HepG2 (cell line): ENCODE measurements around the gene OSBP. TPM values are rescaled to one million over a fixed set of nuclear protein-coding genes. Genes with fewer than 3 reads are reported as not detected.

Source experiments
- ATF3 ChIP-seq: sonication (generic); formaldehyde crosslinking; IDR thresholded peaks from 2 replicates; pipeline ENCODE4 v1.4.0; 2020; ENCODE audit warnings: missing genetic modification reagents
- DZIP1 ChIP-seq: sonication (generic); formaldehyde crosslinking; IDR thresholded peaks from 2 replicates; pipeline ENCODE4 v1.5.0; 2020; ENCODE audit warnings: mild to moderate bottlenecking, missing genetic modification reagents
- EEA1 ChIP-seq: sonication (generic); formaldehyde crosslinking; IDR thresholded peaks from 2 replicates; pipeline ENCODE4 v1.5.1; 2020; ENCODE audit warnings: mild to moderate bottlenecking, missing genetic modification reagents, borderline replicate concordance
- FOXK2 ChIP-seq: fragments of 450-650 bp; IDR thresholded peaks from 2 replicates; pipeline ENCODE4 v1.6.1; 2016
- HNRNPLL ChIP-seq: fragments of 200-400 bp; formaldehyde crosslinking; IDR thresholded peaks from 2 replicates; pipeline ENCODE4 v1.6.1; 2017; ENCODE audit warnings: mild to moderate bottlenecking, low read depth, low read length; ENCODE audit not compliant: poor library complexity, severe bottlenecking
- KDM5A ChIP-seq: fragments of 200-600 bp; sonication (generic); IDR thresholded peaks from 2 replicates; pipeline ENCODE4 v1.7.0; 2018; ENCODE audit warnings: antibody characterized with exemption, mild to moderate bottlenecking, low read length, borderline replicate concordance
- LRRFIP1 ChIP-seq: sonication (generic); formaldehyde crosslinking; conservative IDR thresholded peaks from 2 replicates; pipeline ENCODE4 v1.4.0; 2020; ENCODE audit warnings: missing genetic modification reagents
- PAF1 ChIP-seq: IDR thresholded peaks from 2 replicates; pipeline ENCODE4 v1.6.1; 2016; ENCODE audit warnings: missing genetic modification reagents, missing compliant biosample characterization
- RFX1 ChIP-seq: fragments of 450-650 bp; IDR thresholded peaks from 2 replicates; pipeline ENCODE4 v1.6.1; 2017
- YY1 ChIP-seq: IDR thresholded peaks from 2 replicates; pipeline ENCODE4 v1.6.1; 2011; ENCODE audit warnings: low read length, low read depth, moderate library complexity, mild to moderate bottlenecking; ENCODE audit not compliant: insufficient read depth, insufficient replicate concordance
- ZBTB25 ChIP-seq: IDR thresholded peaks from 2 replicates; pipeline ENCODE4 v1.6.1; 2018; ENCODE audit warnings: missing genetic modification reagents
- ZNF616 ChIP-seq: sonication (generic); formaldehyde crosslinking; IDR thresholded peaks from 2 replicates; pipeline ENCODE4 v1.5.0; 2020; ENCODE audit warnings: low read depth, mild to moderate bottlenecking, missing genetic modification reagents
- ZNF83 ChIP-seq: sonication (generic); formaldehyde crosslinking; IDR thresholded peaks from 2 replicates; pipeline ENCODE4 v1.4.0; 2020; ENCODE audit warnings: missing genetic modification reagents, mild to moderate bottlenecking, borderline replicate concordance
- polyA plus RNA-seq, 8 experiments: library from polyadenylated mRNA; depleted of rRNA in 3 of 8; stranded (reverse) in 7 of 8; unstranded in 1 of 8; fragments of >200 nt; fragmentation: Illumina TruSeq in 4 of 8; extraction: Trizol in 4 of 8; gene quantifications; 2 replicates each; pipeline versions ENCODE4 v1.2.1 to v1.2.3, GENCODE V29; 2011 to 2016; ENCODE audit warnings: low read depth in 4 of 8, missing spikeins in 1 of 8, mixed read lengths in 1 of 8; ENCODE audit not compliant: insufficient read depth in 1 of 8
- total RNA-seq, 5 experiments: library from RNA; depleted of rRNA; stranded (reverse); fragments of >200 nt; fragmentation: Illumina TruSeq; extraction: Trizol; gene quantifications; 2 replicates each; pipeline ENCODE4 v1.2.3, GENCODE V29; 2016; ENCODE audit warnings: low read depth in 1 of 5
- TF ChIP-seq, protein P1 (sequence below): IDR thresholded peaks from 2 replicates; pipeline ENCODE4 v1.6.1; 2012; ENCODE audit warnings: low read depth, low read length, improper control_type of control experiment
- TF ChIP-seq, protein P2 (sequence below): sonication (generic); formaldehyde crosslinking; conservative IDR thresholded peaks from 2 replicates; pipeline ENCODE4 v1.4.0; 2020; ENCODE audit warnings: mild to moderate bottlenecking, missing genetic modification reagents, moderate library complexity

OSBP gene
- total and polyA plus RNA-seq, 2 of the 13 experiments (the other 11 are each of a cell fraction or from before 2014, with no cell fraction given): 12.1 to 13.5 TPM

- TF ChIP-seq EEA1 (CRISPR knock-in tag): no peak
- TF ChIP-seq RFX1: no peak
- TF ChIP-seq HNRNPLL: peak; percentile 81
- TF ChIP-seq LRRFIP1 (CRISPR knock-in tag): no peak
- TF ChIP-seq, protein P1, sequence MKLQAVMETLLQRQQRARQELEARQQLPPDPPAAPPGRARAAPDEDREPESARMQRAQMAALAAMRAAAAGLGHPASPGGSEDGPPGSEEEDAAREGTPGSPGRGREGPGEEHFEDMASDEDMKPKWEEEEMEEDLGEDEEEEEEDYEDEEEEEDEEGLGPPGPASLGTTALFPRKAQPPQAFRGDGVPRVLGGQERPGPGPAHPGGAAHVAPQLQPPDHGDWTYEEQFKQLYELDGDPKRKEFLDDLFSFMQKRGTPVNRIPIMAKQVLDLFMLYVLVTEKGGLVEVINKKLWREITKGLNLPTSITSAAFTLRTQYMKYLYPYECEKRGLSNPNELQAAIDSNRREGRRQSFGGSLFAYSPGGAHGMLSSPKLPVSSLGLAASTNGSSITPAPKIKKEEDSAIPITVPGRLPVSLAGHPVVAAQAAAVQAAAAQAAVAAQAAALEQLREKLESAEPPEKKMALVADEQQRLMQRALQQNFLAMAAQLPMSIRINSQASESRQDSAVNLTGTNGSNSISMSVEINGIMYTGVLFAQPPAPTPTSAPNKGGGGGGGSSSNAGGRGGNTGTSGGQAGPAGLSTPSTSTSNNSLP: no peak
- no peak; the same call in 1 of the 2 replicates for TF ChIP-seq ZNF616 (CRISPR knock-in tag)
- TF ChIP-seq, protein P2, sequence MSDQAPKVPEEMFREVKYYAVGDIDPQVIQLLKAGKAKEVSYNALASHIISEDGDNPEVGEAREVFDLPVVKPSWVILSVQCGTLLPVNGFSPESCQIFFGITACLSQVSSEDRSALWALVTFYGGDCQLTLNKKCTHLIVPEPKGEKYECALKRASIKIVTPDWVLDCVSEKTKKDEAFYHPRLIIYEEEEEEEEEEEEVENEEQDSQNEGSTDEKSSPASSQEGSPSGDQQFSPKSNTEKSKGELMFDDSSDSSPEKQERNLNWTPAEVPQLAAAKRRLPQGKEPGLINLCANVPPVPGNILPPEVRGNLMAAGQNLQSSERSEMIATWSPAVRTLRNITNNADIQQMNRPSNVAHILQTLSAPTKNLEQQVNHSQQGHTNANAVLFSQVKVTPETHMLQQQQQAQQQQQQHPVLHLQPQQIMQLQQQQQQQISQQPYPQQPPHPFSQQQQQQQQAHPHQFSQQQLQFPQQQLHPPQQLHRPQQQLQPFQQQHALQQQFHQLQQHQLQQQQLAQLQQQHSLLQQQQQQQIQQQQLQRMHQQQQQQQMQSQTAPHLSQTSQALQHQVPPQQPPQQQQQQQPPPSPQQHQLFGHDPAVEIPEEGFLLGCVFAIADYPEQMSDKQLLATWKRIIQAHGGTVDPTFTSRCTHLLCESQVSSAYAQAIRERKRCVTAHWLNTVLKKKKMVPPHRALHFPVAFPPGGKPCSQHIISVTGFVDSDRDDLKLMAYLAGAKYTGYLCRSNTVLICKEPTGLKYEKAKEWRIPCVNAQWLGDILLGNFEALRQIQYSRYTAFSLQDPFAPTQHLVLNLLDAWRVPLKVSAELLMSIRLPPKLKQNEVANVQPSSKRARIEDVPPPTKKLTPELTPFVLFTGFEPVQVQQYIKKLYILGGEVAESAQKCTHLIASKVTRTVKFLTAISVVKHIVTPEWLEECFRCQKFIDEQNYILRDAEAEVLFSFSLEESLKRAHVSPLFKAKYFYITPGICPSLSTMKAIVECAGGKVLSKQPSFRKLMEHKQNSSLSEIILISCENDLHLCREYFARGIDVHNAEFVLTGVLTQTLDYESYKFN (CRISPR knock-in tag): peak; percentile 49; the same call in 1 of the 2 replicates
- TF ChIP-seq ATF3 (CRISPR knock-in tag): peak; percentile 57
- TF ChIP-seq ZNF83 (CRISPR knock-in tag): no peak
- no peak for TF ChIP-seq DZIP1 (CRISPR knock-in tag)
- TF ChIP-seq YY1: peak; percentile 4
- TF ChIP-seq KDM5A: no peak
- TF ChIP-seq ZBTB25 (CRISPR knock-in tag): peak; percentile 58; the same call in 1 of the 2 replicates
- TF ChIP-seq FOXK2: 0 out of 2 replicates have a peak, but pooled peaks have one; percentile 50
- no peak for TF ChIP-seq PAF1
Measured at GRCh38 chr11:59550368-59550841, 65.2 kb downstream of the OSBP start (continued).
